NCI-H2107 treated with DMSO at 0.1 percent for 48 hours (cell line): ENCODE results near the gene KCNJ16.
A peak's percentile ranks its signal among the peaks of the same experiment; 100 is the strongest.

Experiments used
- DNase-seq: peaks from one replicate; lab custom pipeline; 2025; ENCODE audit not compliant: unreplicated experiment; lab: John Stamatoyannopoulos, UW

KCNJ16 gene

DNA sequence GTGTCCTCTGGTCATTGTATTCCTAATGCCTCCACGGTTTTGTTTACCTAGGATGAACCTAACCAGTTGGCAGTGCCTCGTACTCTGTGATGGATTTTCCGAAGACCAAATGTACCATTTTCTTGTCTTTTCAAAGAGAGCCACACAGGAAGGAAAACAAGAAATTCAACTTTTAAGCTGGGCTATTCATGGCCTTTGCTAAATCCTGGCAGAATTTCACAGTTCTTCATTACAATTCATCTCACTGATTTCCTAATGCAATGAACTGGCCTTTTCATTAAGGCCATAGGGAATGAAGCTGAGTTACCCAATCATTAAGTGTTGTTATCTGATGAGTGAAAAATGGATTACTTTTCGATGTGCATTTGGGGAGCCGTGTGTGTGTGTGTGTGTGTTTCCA is 7.9 kb upstream of the KCNJ16 start:
- no peak for DNase-seq

DNA sequence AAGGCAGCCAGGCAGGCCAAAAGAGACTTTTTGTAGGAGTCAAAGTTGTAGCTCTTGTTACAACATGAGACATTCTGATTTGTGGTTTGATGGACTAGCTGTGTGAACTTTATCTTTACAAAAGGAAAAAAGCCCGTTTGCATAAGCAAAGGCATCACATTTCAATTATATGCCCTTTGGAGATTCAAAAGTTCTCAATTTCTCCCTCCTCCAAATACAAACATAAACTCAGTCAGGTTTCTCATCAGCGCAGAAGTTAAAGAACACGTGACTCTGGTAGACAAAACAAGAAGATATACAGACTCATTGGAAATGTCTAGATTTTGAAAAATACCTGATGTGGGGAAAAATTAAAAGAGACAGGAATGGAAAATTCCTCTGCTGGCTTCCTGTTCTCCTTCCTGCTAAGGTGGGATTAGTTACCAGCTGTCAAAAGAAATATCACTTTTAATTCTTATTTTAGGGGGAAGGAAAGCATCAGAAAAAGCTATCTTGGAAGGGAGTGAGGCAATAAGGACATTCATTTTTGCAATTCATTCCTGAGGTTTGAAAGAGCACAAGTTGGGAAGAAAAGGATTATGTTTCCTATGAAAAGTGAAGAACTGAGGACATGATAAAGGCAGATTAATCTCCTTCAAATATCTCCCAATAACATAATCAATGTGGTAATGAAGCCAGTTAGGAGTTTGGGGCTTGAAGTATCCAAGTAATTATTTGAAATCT is 4.6 kb upstream of the KCNJ16 start:
- DNase-seq: peak; percentile 72

GRCh38 chr17:70071127-70071526 is 3.9 kb upstream of the KCNJ16 start:
- DNase-seq: no peak

GRCh38 chr17:70071620-70072019 is 3.4 kb upstream of the KCNJ16 start:
- DNase-seq: no peak

GRCh38 chr17:70072546-70073309 is 2.3 kb upstream of the KCNJ16 start:
- no peak for DNase-seq

- DNase-seq: no peak
Observed at GRCh38 chr17:70073310-70073709, 1.7 kb upstream of the KCNJ16 start.

DNA sequence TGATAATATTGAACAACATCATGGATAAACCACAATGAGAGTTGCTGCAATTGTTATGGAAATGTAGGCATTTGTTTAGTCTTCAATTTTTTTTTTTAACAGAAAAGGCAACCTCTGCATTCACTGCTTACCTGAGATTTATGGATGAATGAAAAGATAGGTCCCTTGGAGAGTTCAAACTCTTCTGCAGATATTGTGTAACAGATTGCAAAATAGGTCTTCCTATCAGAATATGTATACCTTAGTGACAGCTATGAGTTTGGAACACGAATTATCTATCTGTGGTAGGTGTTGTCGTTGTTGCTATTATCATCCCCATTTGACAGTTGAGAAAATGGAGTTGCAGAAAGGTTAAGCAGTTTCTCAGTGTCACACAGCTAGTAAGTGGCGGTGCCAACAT is 1.2 kb upstream of the KCNJ16 start:
- DNase-seq: no peak

DNA sequence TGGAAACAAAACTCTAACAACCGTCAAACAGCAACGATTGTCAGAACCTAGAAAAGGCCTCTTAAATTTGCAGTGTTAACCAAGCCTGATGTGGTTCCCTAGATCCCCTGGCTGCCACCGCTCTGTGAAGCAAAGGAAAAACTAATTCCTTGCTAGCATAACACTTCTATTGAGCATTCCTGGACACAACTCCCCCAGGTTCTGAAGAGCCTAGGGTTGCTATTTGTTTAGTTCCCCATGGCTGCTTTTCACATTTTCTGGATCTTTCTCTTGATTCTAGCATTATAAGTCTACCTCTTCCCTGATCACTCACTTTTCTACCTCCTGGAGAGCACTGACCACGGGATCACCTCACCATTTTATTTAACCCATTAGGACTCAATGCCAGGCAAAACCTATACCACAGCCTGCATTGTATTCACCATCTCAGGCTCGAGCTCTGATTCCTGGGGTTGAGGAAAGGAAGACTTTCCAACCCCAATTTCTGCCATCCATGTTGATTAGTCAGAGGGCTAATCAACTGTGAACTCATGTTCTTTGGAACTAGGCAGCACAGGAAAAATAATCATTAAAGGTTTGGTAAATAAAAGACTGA is 692 bp upstream of the KCNJ16 start:
- DNase-seq: no peak

DNA sequence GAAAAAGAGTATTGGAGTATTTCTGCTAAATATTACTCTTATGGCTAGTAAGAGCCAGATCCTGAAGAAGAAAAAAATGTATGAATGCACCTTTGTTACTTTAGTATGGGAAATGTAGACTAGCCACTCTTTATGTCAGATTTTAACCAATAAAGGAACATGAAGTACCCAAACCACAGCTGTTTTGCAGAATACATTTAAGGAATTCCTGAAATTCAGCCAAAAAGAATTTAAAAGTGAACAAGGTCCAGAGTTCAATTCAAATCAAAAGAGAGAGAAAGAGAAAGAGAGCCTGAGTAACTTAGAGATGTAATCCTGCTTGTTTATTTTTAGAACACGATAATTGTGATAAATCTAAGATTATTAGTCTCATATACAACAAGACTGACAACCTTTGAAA is 1.2 kb downstream of the KCNJ16 start:
- no peak for DNase-seq

- DNase-seq: no peak
Observed at GRCh38 chr17:70076831-70077230, 1.8 kb downstream of the KCNJ16 start.

GRCh38 chr17:70078549-70078948 is 3.5 kb downstream of the KCNJ16 start:
- DNase-seq: no peak

GRCh38 chr17:70078994-70079531 is 4.0 kb downstream of the KCNJ16 start:
- DNase-seq: no peak

GRCh38 chr17:70080541-70081347 is 5.7 kb downstream of the KCNJ16 start:
- DNase-seq: no peak

DNA sequence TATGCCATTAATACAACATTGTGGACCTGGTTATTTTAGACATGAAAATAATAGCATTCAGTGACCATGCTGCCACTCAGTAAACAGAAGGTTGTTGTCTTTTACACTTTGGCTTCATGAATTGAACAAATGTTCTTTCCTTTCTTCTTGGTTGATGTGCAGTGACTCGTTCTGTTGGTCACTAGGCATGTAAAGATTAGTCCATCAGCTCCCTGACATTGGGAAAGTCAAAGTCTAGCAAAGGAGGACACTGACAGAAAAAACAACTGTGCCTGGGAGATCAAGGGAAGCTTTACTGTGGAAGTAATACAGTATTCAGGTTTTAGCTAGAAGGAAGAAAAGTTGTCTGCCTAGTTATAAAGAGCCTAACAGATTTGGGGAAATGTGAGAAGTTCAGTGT is 6.9 kb downstream of the KCNJ16 start:
- DNase-seq: no peak

- DNase-seq: no peak
Observed at GRCh38 chr17:70084476-70084875, 9.5 kb downstream of the KCNJ16 start.

- DNase-seq: no peak
Observed at GRCh38 chr17:70086516-70086915, 11.5 kb downstream of the KCNJ16 start.

DNA sequence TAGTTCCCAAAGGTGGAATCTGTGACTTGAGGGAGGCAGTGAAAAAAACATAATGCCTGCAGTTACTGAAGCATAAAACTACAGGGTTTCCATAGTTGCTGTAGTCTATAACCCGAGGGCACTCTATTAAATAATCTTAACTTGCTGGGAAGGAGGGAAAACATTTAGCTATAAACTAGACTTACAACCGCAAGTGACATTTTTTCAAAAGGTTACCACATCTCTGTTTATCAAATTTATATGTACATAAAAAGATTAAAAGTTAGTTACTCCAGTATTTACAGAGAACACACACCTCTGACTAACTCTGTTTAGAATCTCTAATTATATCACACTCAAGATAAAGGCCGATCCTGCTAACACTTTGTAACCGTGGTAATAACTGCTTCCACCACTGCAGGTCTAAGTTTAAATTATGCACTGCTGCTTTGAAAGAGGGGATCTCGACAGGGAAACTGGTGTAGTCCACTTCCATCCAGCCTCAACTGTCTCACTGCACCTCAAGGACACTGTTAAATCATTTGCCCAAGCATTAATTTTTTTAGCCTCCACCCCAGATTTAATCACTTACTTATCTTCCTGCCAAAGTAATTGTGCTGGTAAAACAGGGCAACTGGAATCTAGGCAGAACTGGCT is 14.6 kb downstream of the KCNJ16 start:
- DNase-seq: no peak

GRCh38 chr17:70091005-70091568 is 16.1 kb downstream of the KCNJ16 start:
- DNase-seq: no peak

DNA sequence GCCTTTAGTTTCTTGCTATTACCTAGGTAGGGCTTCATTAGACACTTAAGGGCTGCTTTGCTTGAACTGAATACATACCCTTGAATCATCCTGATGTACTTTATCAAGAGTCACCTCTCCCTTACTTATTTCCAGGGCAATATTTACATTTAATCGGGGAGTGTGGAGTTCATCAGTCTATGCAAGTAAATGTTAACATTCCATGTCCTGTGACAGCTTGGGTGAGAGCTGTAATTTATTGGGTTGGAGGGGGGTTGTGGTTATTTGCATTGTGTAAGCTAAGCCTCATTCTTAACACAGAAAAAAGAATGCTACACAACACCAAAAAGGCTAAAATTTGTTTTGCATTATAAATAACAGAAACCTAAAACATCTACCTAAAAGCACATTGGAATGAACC is 16.7 kb downstream of the KCNJ16 start:
- DNase-seq: no peak

GRCh38 chr17:70093163-70093562 is 18.1 kb downstream of the KCNJ16 start:
- no peak for DNase-seq
